ENCODE measurements around the gene LMOD3.

Gene LMOD3

GRCh38 chr3:69121513-69121912 lies 882 bp downstream of the LMOD3 start:
- no peak for DNase-seq

DNA sequence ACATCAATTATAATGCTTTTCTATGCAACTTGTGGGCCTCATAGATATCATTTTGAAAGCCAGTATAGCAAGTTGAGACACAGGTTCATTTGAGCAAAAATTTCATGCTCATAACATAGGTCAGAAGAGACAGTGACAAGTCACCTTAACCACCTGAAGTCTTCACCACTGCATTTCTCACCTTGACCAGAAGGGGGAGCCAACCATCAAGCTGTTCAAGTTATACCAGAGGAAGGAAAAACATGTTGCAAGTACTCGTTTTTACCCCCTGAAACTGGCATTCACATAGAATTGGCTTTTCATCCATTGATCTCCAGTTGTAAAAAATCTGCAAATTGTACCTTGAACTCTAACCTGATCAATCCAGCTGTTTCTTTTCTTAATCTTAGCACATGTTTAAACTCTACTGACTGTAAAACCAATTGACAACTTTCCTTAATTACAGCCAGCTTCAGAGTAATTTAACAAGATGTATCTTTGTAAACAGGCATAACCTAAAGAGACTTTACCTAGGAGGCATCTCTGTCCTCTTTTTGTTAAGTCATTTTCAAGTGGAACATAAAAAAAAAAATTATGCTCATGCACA lies 1.4 kb downstream of the LMOD3 start:
- peak; percentile 51 for DNase-seq

DNA sequence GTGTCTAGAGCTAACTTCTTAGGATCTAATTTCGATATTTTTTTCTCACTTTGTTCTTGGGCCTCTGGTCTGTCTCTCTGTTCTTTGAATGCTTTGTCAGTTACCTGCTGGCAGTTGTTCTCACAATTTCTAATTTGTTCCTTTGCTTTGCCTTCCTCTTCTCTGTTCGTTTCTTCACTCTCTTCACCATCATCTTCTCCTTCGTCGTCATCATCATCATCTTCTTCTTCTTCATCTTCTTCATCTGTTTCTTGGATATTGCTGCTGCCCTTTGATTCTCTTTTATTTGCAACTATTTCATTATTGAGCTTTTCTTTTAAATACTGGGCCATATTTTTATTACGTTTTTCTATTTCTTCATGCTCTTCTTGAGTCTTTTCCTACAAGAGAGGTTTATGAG lies 2.7 kb downstream of the LMOD3 start:
- no peak for DNase-seq

GRCh38 chr3:69119138-69119537 lies 3.3 kb downstream of the LMOD3 start:
- DNase-seq, result no peak

GRCh38 chr3:69118555-69118954 lies 3.8 kb downstream of the LMOD3 start:
- no peak for DNase-seq

- no peak for DNase-seq
Observed at GRCh38 chr3:69116897-69117296, 5.5 kb downstream of the LMOD3 start.

- no peak for DNase-seq
Observed at GRCh38 chr3:69116162-69116561, 6.2 kb downstream of the LMOD3 start.

GRCh38 chr3:69115731-69116130 lies 6.7 kb downstream of the LMOD3 start:
- no peak for DNase-seq

- no peak for DNase-seq
Observed at GRCh38 chr3:69113536-69113935, 8.9 kb downstream of the LMOD3 start.

- no peak for DNase-seq
Observed at GRCh38 chr3:69110941-69111546, 11.4 kb downstream of the LMOD3 start.

DNA sequence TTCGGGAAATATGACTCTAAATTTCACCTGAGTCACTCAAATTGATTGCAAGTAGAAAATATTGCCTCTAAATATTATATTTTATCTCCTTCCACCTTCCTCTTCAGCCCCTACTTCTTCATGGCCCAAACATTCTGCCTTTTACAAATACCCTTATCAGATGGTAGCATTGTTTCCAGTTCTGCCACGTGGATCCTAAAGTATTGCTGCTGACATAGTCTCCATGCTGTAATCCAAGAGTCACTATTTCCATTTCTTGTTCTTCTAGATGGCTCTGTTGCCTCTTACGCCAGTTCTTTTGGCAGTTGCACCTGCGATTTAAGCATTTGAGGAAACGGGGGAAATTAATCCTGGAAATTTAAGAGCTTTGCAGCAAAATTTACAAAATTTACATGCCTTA lies 13.6 kb downstream of the LMOD3 start:
- no peak for DNase-seq

- DNase-seq, result no peak
Observed at GRCh38 chr3:69107841-69108240, 14.6 kb downstream of the LMOD3 start.

DNA sequence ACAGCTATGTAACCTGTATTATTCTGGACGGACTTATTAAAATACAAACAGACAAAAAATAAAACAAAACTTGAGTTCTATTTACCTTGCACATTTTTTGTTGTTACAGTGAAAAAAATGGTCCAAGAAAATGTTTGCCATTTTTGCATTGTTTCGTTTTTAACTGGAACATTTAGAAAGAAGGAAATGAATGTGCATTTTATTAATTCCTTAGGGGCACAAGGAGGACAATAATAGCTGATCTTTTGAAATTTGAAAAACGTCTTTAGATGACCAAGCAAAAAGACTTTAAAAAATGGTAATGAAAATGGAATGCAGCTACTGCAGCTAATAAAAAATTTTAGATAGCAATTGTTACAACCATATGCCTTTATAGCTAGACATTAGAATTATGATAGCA lies 17.1 kb downstream of the LMOD3 start:
- DNase-seq, result no peak

GRCh38 chr3:69104586-69104985 lies 17.8 kb downstream of the LMOD3 start:
- DNase-seq, result no peak

GRCh38 chr3:69103123-69103522 lies 19.3 kb downstream of the LMOD3 start:
- DNase-seq, result no peak

DNA sequence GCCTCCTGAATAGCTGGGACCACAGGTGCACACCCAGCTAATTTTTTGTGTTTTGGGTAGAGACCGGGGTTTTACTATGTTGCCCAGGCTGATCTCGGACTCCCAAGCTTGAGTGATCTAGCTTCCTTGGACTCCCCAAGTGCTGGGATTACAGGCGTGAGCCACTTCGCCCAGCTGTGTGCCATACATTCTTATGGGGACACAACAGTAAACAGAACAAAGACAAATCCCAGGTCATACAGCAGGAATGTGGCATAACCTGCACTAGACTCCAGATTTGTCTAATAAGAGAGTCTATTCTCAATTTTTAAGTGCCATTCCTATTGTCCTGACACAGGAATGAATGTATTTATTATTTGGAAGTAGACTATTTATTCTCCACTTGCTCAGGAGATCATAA lies 20.0 kb downstream of the LMOD3 start:
- DNase-seq, result no peak

GRCh38 chr3:69099576-69099975 lies 22.8 kb downstream of the LMOD3 start:
- no peak for DNase-seq

DNA sequence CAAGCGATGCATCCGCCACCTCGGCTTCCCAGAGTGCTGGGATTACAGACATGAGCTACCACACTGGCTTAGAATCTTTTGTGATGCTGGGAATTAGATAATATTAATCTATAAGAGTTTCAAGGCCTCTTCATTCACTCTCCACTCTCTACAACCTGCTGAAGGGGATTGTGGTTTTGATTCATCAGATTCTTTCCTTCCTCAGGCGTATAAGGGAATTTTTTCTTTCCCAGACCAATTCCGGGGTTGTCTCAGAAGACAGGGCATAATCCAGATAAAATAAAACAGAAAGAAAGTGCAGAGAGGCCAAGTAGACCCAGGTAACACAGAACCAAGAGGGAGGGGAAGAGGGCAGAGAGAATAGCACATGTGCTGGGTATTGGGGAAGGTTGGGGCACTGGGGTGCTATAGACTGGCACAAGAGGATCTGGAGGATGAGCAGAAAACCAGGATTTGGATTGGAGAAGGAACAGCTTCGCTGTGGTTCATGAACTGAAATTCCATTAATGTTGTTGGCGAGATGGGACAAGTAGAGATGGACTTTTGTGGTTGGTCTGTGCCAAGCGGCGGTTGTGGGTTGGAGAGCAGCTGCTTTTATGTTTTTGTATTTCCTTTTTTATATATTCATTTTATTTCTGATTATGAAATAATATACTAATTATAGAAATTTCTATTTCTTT lies 24.8 kb downstream of the LMOD3 start:
- no peak for DNase-seq

- no peak for DNase-seq
Observed at GRCh38 chr3:69096299-69096698, 26.1 kb downstream of the LMOD3 start.

DNA sequence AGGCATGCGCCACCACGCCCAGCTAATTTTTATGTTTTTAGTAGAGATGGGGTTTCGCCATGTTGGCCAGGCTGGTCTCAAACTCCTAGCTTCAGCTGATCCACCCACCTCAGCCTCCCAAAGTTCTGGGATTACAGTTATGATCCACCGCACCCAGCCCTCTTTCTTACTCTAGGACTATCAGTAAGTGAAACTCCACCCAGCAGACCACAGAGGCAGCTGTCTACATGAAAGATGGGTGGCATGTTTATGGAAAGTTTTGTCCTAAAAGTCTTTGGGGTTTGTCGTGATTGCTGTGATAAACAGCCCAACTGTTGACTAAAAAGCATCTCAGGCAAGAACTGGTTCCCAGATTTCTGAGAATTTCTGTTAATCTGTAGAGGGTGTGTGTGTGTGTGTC lies 26.8 kb downstream of the LMOD3 start:
- no peak for DNase-seq

- no peak for DNase-seq
Observed at GRCh38 chr3:69094467-69095205, 27.8 kb downstream of the LMOD3 start.

- DNase-seq, result no peak
Observed at GRCh38 chr3:69092030-69092516, 30.3 kb downstream of the LMOD3 start.

DNA sequence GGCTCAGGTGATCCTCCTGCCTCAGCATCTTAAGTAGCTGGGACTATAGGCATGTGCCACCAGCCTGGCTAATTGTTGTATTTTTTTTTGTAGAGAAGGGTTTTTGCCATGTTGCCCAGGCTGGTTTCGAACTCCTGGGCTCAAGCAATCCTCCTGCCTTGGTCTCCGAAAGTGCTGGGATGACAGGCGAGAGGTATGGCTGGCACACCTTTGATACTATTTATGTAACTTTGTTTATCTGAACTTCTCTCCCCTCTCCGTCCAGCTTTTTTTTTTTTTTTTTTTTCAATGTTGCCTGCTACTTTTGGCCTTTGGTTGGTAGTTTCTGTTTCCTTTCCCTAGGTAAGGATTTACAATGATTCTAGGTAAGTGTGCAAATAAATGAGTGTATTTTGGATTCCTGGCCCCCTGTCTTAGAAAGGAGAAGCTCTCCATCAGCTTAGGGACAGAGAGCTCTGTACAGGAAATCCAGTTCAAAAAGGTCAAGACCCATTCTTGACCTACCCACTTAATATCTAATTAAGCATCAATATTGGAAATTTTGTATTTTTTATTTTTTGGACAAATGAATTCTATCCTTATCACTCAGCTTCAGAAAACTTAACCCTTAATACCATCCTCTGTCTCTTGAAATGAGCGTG lies 30.9 kb downstream of the LMOD3 start:
- DNase-seq, result no peak
